HG03039 (cell line): ENCODE measurements around the gene POLN.
"Not testable (repeated sequence)": the region's sequence is repeated elsewhere in the genome, so short reads cannot be mapped to it uniquely, and the experiment has no call there.

ENCODE experiments used
- ATAC-seq: cut with Tn5 transposase; IDR thresholded peaks from one replicate; pipeline ENCODE4 v1.9.1; 2021; ENCODE audit warnings: mild to moderate bottlenecking, moderate library complexity; ENCODE audit not compliant: unreplicated experiment

The POLN gene

GRCh38 chr4:2172161-2172560 is 69.8 kb downstream of the POLN start:
- ATAC-seq, result no peak

DNA sequence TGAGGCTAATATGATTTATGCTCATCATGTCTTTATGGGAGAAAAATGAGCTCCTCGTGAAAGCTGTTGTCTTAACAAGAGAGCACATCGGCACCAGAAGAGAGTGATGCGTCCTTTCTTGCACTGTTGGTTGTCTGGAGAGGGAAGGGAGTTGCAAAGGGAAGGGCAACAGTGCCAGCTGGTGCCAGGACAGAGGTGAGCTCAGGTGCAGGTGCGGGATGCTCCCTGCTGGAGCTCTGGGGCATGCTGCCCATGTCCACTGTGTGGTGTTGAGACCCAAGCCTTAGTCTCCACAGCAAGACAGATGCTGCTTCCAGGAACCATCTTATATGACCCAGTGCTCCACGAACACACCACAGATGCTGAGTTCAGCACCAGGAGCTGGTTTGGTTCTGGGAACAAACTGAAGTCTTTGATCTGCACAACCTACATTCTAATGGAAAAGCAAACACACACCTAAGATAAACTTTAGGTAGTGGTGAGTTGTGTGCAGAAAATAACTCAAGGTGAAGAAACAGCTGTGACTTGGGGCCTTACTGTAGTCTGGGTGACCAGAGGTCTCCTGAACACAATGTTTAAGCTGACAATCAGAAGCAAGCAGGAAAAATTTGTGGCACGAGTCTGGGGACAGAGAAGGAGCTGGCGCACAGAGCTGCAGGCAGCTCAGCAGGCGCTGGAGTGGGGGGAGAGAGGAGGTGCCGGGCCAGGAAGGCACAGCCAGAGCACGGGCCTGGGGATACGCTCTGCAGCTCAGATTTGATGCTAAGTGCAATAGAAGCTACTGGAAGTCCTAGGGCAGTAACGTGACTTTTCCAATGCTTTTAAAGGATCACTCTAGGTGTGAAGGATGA is 73.2 kb downstream of the POLN start:
- no peak for ATAC-seq

DNA sequence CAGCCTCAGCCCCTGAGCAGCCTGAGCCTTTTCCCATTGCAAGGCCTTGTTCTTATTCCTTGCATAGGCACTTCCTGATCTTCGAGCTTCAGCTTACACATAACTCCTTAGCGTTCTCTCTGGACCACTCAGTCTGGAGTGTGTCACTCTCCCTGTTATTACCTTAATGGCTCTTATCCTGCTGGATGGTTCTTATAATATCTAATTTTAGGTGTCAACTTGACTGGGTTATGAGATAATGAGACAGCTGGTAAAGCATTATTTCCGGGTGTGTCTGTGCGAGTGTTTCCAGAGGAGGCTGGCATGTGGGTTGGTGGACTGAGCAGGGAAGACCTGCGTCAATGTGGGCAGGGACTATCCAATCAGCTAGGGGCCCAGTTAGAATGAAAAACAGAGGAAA is 75.7 kb downstream of the POLN start:
- ATAC-seq, result no peak

- ATAC-seq, result no peak
Observed at GRCh38 chr4:2165391-2165790, 76.5 kb downstream of the POLN start.

GRCh38 chr4:2163311-2163821 is 78.6 kb downstream of the POLN start:
- no peak for ATAC-seq

- ATAC-seq, result not testable (repeated sequence)
Observed at GRCh38 chr4:2161092-2161703, 80.7 kb downstream of the POLN start.

- ATAC-seq, result no peak
Observed at GRCh38 chr4:2159931-2160330, 82.0 kb downstream of the POLN start.

GRCh38 chr4:2155246-2155645 is 86.7 kb downstream of the POLN start:
- ATAC-seq, result no peak

- ATAC-seq, result no peak
Observed at GRCh38 chr4:2154215-2154740, 87.6 kb downstream of the POLN start.

DNA sequence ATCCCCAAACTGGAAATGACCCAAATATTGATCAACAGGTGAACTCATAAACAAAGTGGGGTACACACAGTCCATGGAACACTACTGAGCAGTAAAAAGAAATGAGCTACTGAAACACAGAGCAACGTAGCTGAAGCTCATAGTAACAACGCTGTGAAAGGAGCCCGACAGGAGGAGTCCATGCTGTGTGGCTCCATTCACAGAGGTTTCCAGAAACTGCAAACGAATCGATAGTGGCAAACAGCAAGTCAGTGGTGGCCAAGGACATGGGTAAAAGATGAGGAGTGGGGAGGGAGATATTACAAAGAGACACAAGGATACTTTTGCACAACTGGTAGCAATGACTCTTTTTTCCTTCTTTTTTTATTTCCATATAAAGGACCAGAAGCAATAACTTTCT is 90.4 kb downstream of the POLN start:
- no peak for ATAC-seq

GRCh38 chr4:2150076-2150475 is 91.8 kb downstream of the POLN start:
- no peak for ATAC-seq

GRCh38 chr4:2142630-2143427 is 99.1 kb downstream of the POLN start:
- no peak for ATAC-seq

- ATAC-seq, result no peak
Observed at GRCh38 chr4:2141762-2142451, 100.0 kb downstream of the POLN start.

- no peak for ATAC-seq
Observed at GRCh38 chr4:2141022-2141761, 100.7 kb downstream of the POLN start.

DNA sequence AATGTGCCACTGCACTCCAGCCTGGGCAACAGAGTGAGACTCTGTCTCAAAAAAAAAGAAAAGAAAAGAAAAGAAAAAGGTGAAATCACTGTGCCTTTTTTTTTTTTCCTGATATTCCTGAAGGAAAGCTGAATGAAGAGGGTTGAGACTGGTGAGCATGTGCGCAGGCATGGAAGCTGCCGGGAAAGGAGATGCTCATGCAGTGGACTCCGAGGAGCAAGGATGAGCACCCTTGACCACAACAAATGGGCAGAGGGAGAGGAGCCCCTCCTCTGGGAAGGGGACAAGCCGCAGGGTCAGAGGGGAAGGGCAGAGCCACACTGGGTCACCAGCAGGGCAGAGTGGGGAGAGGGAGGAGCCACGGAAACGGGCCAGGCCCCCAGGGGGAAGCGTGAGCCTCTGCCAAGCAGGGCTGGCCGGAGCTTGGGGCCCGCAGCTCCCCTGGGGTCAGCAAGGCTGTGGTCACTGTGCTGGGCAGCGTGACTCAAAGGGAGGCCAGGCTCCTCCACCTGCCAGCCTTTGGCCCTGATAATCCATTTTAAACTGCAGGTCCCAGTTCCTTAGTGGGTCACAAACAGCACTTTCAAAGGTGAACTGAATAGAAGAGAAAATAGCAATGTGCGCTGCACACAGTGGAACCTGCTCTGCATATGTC is 102.9 kb downstream of the POLN start:
- no peak for ATAC-seq

- ATAC-seq, result no peak
Observed at GRCh38 chr4:2136726-2137125, 105.2 kb downstream of the POLN start.

DNA sequence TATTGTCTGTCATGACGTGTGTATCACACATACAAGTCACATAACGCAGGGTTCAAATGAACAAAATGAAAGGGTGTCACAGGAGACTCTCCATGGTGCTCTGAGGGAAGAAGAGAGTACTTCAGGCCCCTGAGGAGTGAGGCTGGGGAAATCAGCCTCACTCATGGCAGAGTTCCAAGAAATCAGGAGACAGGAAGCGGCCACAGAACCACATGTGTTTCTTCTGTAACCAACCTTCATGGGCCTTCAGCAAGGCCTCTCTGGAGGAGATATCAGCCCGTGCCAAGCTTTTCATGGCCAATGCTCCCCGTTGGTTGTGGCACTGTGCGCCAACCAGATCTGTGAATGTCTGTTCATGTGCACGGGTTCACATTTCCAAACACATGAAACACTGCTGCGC is 106.8 kb downstream of the POLN start:
- ATAC-seq, result no peak

GRCh38 chr4:2132438-2132837 is 109.5 kb downstream of the POLN start:
- ATAC-seq, result no peak

- ATAC-seq, result no peak
Observed at GRCh38 chr4:2127609-2128332, 114.2 kb downstream of the POLN start.
